Left ventricle myocardium inferior (tissue), 1 donor: Measurements from ENCODE around the gene ZNRF1. TPM values are rescaled to one million over a fixed set of nuclear protein-coding genes. Genes with fewer than 3 reads are reported as not detected.
A peak's percentile ranks its signal among the peaks of the same experiment; 100 is the strongest.

Experiments
- DNase-seq: peaks from one replicate; pipeline ENCODE4 v3.0.0-alpha.2; 2020
- H3K27ac ChIP-seq: fragments of 200-600 bp; replicated peaks from 2 replicates; pipeline ENCODE4 v1.8.0; 2021
- H3K27me3 ChIP-seq: fragments of 200-600 bp; 2 replicates; pipeline ENCODE4 v1.8.0; 2021; ENCODE audit warnings: low read depth
- H3K36me3 ChIP-seq: fragments of 200-600 bp; 2 replicates; pipeline ENCODE4 v1.8.0; 2021
- H3K4me1 ChIP-seq: fragments of 200-600 bp; 2 replicates; pipeline ENCODE4 v1.8.0; 2021
- H3K4me3 ChIP-seq: fragments of 200-600 bp; 2 replicates; pipeline ENCODE4 v1.8.0; 2021; ENCODE audit warnings: mild to moderate bottlenecking, moderate library complexity
- H3K9me3 ChIP-seq: fragments of 200-600 bp; replicated peaks from 2 replicates; pipeline ENCODE4 v1.8.0; 2021
- CTCF ChIP-seq: fragments of 200-600 bp; IDR thresholded peaks from 2 replicates; pipeline ENCODE4 v1.8.0; 2021; ENCODE audit warnings: antibody characterized with exemption, mild to moderate bottlenecking, borderline replicate concordance
- intact Hi-C: fragments of 100-400 bp; cut with micrococcal nuclease; formaldehyde crosslinking; loops from one replicate; pipeline ENCODE4 v1.11.0; 2022
- total RNA-seq: library from RNA; stranded (reverse); fragmentation: NEBNext Ultra II Directional; extraction: Animal tissue kit (Norgen Biotek cat#: 25700); gene quantifications from one replicate; pipeline ENCODE4 v1.2.1, GENCODE V29; 2021
- donor health status: DM: no; HTN: yes; CAD: no; lungs with severe emphysema.

The ZNRF1 gene
- total RNA-seq, 1 donor from 2014 or later: 22.3 TPM

GRCh38 chr16:75114946-75115825, 116.4 kb downstream of the ZNRF1 start:
- Histone ChIP-seq H3K27ac (peak overlapping the region; percentile 82), H3K9me3 (no peaks in the 10 kb centered on the region), H3K27me3 (no peaks in the 10 kb centered on the region), H3K36me3 (peaks cover 11% of the 10 kb centered on the region), H3K4me1 (peaks cover 67% of the 10 kb centered on the region), H3K4me3 (peak overlapping the region; percentile 73)
- DNase-seq: no peak
- intact Hi-C loops: loop anchor here (5.0 kb wide), 1 partner anchor 118 kb away; the partner anchor contains the start of gene ZNRF1
- TF ChIP-seq CTCF: no peak

DNA sequence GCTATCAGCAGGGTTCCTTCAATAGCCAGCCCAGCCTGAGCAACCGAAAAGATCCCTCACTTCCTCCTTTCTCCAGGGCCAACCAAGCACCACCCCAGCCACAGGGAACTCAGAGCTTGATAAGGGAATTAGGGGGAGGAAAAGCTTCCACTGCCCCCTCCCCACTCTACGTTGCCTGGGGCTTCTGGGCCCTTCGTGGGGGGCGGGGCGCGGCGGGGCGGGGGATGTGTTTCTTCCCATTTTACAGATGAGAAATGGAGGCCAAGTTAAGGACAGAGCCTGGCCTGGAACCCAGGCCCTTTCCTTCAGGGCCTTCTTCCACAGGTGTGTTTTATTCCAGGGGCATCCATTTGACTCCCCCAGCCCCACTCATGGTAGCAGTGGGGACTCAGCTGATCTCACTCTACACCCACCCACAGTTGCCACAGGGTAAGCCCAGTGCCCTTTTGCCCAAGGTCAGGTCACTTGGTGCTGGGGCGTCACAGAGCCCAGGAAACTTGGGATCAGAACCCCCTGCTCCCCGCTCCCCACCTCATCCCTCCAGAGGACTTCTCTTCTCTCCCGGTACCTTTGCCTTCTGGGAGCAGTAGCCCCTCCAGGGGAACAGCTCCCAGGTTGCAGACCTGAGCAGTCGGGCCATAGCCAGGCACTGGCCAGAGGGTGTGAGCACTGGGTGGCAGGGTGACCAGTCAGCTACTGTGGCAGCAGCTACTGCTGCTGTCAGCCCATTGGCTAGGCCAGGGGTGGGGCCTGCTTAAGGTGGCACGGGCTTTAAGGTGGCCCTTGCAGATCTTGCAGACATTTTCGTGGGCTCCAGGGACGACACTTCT, 117.5 kb downstream of the ZNRF1 start, which contains the start of gene LDHD:
LDHD (minus strand) TSS at position 700 of the 830 bp plus-strand sequence; CDS start at position 640, 60 bp downstream.
- peak within 1 kb of the TSS; percentile 73 for H3K4me3 ChIP-seq
- H3K27ac ChIP-seq: peak within 1 kb of the TSS; percentile 82
- TF ChIP-seq CTCF: no peak

DNA sequence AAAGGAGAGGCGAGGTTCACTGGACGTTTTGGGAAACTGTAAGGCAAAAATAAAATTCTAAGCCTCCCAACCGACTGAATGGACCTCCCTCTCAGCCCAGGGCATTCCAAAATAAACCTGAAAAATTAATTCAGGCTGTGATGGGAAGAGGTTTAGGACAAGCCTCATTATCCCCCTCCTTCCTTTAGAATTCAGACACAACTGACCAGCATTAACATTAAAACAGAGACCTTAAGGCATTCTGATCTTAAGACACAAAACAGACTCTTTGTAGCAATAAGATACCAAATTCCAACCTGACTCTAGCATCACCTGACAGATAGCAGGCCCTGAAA, 118.1 kb downstream of the ZNRF1 start:
- Histone ChIP-seq H3K27ac (peak overlapping the region; percentile 82), H3K4me3 (peak overlapping the region; percentile 73), H3K27me3 (no peaks in the 10 kb centered on the region), H3K9me3 (peaks cover 11% of the 10 kb centered on the region), H3K4me1 (peaks cover 50% of the 10 kb centered on the region), H3K36me3 (peaks cover 11% of the 10 kb centered on the region)
- no peak for DNase-seq
- no peak for TF ChIP-seq CTCF
- intact Hi-C loops: loop anchor here (5.0 kb wide), 1 partner anchor 120 kb away; the partner anchor contains the start of gene ZNRF1

More for the DNA sequence above, 117.5 kb downstream of the ZNRF1 start, which contains the start of gene LDHD:
- intact Hi-C loops: loop anchor here (5.0 kb wide), 1 partner anchor 119 kb away; the partner anchor contains the start of gene ZNRF1
- no peaks in the 10 kb centered on the region for H3K27me3 ChIP-seq
- H3K9me3 ChIP-seq: peaks cover 5% of the 10 kb centered on the region
- peaks cover 56% of the 10 kb centered on the region for H3K4me1 ChIP-seq
- DNase-seq: peak; percentile 83
- H3K36me3 ChIP-seq: peaks cover 11% of the 10 kb centered on the region

- Histone ChIP-seq H3K36me3 (peaks cover 4% of the 10 kb centered on the region), H3K4me1 (peaks cover 28% of the 10 kb centered on the region), H3K27ac (no peak overlapping the region), H3K27me3 (no peaks in the 10 kb centered on the region), H3K4me3 (no peak overlapping the region), H3K9me3 (peaks cover 20% of the 10 kb centered on the region)
- TF ChIP-seq CTCF: no peak
- intact Hi-C loops: loop anchor here (5.0 kb wide), 1 partner anchor 122 kb away; the partner anchor contains the start of gene ZNRF1
- no peak for DNase-seq
Measured at GRCh38 chr16:75118943-75119539, 120.2 kb downstream of the ZNRF1 start.

DNA sequence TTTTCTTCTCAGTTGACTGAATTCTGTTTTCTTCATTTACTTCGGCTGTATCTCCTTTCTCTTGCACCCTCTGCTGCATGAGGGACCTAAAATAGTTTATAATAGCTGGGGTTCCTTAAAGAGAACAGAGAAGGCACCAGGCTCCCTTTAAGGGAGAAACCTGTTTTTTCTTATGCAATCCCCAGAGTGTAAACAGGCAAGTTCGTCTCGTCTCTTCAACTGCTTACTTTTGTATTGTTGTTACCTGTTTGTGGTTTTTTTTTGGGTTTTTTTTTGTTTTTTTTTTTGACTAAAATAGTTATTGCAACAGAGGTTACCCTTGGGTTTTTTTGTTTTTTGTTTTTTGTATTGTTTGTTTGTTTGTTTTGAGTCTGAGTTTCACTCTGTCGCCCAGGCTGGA, 121.4 kb downstream of the ZNRF1 start:
- intact Hi-C loops: no loop called here
- DNase-seq: no peak
- TF ChIP-seq CTCF: no peak
- no peaks in the 10 kb centered on the region for H3K27me3 ChIP-seq
- H3K27ac ChIP-seq: no peak overlapping the region
- peaks cover 18% of the 10 kb centered on the region for H3K4me1 ChIP-seq
- no peaks in the 10 kb centered on the region for H3K36me3 ChIP-seq
- peaks cover 20% of the 10 kb centered on the region for H3K9me3 ChIP-seq
- H3K4me3 ChIP-seq: no peak overlapping the region
